Choroid plexus epithelial cell (primary cell): ENCODE data around the gene GNG10.

Experiments
- DNase-seq: peaks from one replicate; pipeline ENCODE4 v3.0.0-alpha.2; 2010; ENCODE audit warnings: low read depth
- H3K4me3 ChIP-seq: 2 replicates; pipeline ENCODE4 v1.5.1; 2011; ENCODE audit warnings: low read depth, mild to moderate bottlenecking, control low read depth, low read length, moderate library complexity
- CTCF ChIP-seq: conservative IDR thresholded peaks from 2 replicates; pipeline ENCODE4 v1.5.1; 2011; ENCODE audit warnings: low read depth, mild to moderate bottlenecking, control low read depth, inconsistent platforms, low read length, moderate library complexity

GNG10 gene

GRCh38 chr9:111628411-111628810, 33.0 kb upstream of the GNG10 start:
- H3K4me3 ChIP-seq: no peak overlapping the region
- DNase-seq: no peak
- TF ChIP-seq CTCF: no peak

- DNase-seq: no peak
- no peak for TF ChIP-seq CTCF
- H3K4me3 ChIP-seq: peak overlapping the region; percentile 97
These were observed 31.0 kb upstream of the GNG10 start for GRCh38 chr9:111630182-111630963.

GRCh38 chr9:111630964-111631213, 30.5 kb upstream of the GNG10 start:
- no peak for TF ChIP-seq CTCF

GRCh38 chr9:111631214-111631971, 30.0 kb upstream of the GNG10 start, which contains the start of gene DNAJC25:
Gene DNAJC25, plus strand, starts transcription at chr9:111631334. Its CDS starts 74 bp downstream, at chr9:111631408.
- DNase-seq: peak; percentile 99
- peak within 1 kb of the TSS; percentile 97 for H3K4me3 ChIP-seq
- no peak for TF ChIP-seq CTCF

More at GRCh38 chr9:111630964-111631213, 30.5 kb upstream of the GNG10 start:
- no peak for DNase-seq
- H3K4me3 ChIP-seq: peak overlapping the region; percentile 97

GRCh38 chr9:111632060-111632459, 29.3 kb upstream of the GNG10 start:
- no peak for TF ChIP-seq CTCF
- H3K4me3 ChIP-seq: peak overlapping the region; percentile 97
- DNase-seq: peak; percentile 11

GRCh38 chr9:111632695-111633388, 28.6 kb upstream of the GNG10 start:
- H3K4me3 ChIP-seq: peak overlapping the region; percentile 97
- DNase-seq: no peak
- no peak for TF ChIP-seq CTCF
